Suppressor macrophage treated with lipopolysaccharide for 1 hour (primary cell): ENCODE results near the gene NCKAP5.

ENCODE experiments used
- DNase-seq, 3 donors: peaks; one replicate each; pipeline ENCODE4 v3.0.0-alpha.2; 2020 to 2022

Gene NCKAP5

GRCh38 chr2:133194777-133195335, 373.4 kb downstream of the NCKAP5 start:
- no peak for DNase-seq

GRCh38 chr2:133194362-133194655, 374.0 kb downstream of the NCKAP5 start:
- DNase-seq = no peak

- DNase-seq = no peak
Measured at GRCh38 chr2:133193544-133194361, 374.5 kb downstream of the NCKAP5 start.

- no peak for DNase-seq
Measured at GRCh38 chr2:133192028-133192427, 376.2 kb downstream of the NCKAP5 start.

- no peak for DNase-seq
Measured at GRCh38 chr2:133177196-133177595, 391.1 kb downstream of the NCKAP5 start.

GRCh38 chr2:133175926-133176325, 392.3 kb downstream of the NCKAP5 start:
- DNase-seq = no peak

GRCh38 chr2:133173224-133173623, 395.0 kb downstream of the NCKAP5 start:
- no peak for DNase-seq

- DNase-seq = peak; percentile 44 to 60 (median 49)
Measured at GRCh38 chr2:133171393-133172004, 396.8 kb downstream of the NCKAP5 start.

- DNase-seq = no peak
Measured at GRCh38 chr2:133169274-133169912, 398.9 kb downstream of the NCKAP5 start.

GRCh38 chr2:133167990-133168389, 400.3 kb downstream of the NCKAP5 start:
- no peak for DNase-seq

- DNase-seq = no peak
Measured at GRCh38 chr2:133167223-133167622, 401.0 kb downstream of the NCKAP5 start.

- DNase-seq = no peak
Measured at GRCh38 chr2:133166031-133166430, 402.2 kb downstream of the NCKAP5 start.

- DNase-seq = no peak
Measured at GRCh38 chr2:133163111-133163510, 405.2 kb downstream of the NCKAP5 start.

GRCh38 chr2:133158442-133158841, 409.8 kb downstream of the NCKAP5 start:
- no peak for DNase-seq

- DNase-seq = no peak
Measured at GRCh38 chr2:133158024-133158423, 410.2 kb downstream of the NCKAP5 start.

- no peak for DNase-seq
Measured at GRCh38 chr2:133157141-133157540, 411.1 kb downstream of the NCKAP5 start.

GRCh38 chr2:133152801-133153200, 415.5 kb downstream of the NCKAP5 start:
- no peak for DNase-seq

GRCh38 chr2:133148187-133148586, 420.1 kb downstream of the NCKAP5 start:
- DNase-seq = no peak

GRCh38 chr2:133146893-133147292, 421.4 kb downstream of the NCKAP5 start:
- DNase-seq = no peak

GRCh38 chr2:133143645-133144044, 424.6 kb downstream of the NCKAP5 start:
- no peak for DNase-seq

- no peak for DNase-seq
Measured at GRCh38 chr2:133142087-133142486, 426.2 kb downstream of the NCKAP5 start.

- DNase-seq = no peak
Measured at GRCh38 chr2:133140620-133141019, 427.6 kb downstream of the NCKAP5 start.

- DNase-seq = no peak
Measured at GRCh38 chr2:133139847-133140533, 428.3 kb downstream of the NCKAP5 start.
